Stimulated activated CD8-positive, alpha-beta memory T cell treated with anti-CD3 and anti-CD28 coated beads, Interleukin-12 subunit alpha, Interleukin-12 subunit beta, amount 100 ng/mL, for 24 hours (primary cell): ENCODE measurements around the gene CHD6.

Experiments used
- DNase-seq: peaks from one replicate; pipeline ENCODE4 v3.0.0-alpha.2; 2020; ENCODE audit errors: extremely low read depth

Gene CHD6

DNA sequence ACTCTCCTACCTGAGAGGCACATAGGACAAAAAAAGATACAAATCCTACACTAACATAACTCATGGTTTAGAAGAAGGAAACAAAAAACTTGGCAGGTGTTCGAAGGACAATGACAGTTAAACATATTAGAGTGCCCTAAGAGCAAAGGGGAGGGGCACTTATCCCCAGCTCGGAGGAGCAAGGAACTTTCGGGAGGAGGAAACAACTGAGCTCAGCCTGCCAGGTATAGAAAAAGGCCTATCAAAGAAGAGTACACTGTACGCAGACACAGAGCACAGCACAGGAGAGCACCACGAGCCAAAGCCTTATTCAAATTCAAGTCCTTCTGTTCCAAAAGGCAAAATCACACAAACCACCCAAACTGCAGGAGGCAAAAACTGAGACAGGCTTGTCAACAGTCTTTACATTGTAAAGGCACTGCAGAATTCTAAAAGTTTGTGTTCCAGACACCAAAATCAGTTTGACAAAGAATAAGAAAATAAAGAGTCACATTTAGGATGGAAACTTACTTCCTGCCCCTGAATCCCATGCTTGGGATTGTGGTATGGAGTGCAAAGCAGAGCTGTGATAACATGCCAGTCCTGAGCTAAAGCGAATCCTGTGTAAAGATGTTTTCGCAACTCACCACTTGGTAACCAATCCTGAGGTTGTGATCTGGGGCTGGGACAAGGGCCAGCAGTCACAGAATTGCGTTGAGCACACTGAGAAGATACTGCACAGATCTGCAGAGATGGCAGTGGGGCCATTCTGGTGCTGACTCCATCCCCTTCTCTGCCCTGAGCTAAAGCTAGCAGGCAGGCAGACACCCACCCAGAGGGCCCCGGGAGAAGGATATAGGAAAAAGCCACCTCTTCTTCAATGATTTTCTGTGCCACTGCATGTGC is 108.6 kb downstream of the CHD6 start:
- no peak for DNase-seq

DNA sequence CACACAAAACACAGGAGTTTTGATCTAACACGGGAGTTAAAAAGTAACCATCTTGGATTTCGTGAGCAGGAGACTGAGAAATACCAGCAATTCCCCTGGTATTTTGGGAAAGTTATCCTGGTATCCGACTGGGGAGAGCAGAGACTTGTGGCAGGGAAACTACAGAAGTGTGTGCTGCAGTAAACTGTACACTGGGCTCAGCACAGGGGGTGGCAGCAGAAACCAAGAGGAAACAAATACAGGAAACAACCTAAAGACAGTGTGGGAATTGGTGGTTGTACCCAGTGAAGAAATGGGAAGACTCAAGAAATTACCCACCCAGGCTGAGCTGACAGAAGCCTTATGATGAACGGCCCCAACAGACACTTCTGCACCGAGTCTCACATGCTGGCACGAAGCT is 109.8 kb downstream of the CHD6 start:
- DNase-seq = no peak

DNA sequence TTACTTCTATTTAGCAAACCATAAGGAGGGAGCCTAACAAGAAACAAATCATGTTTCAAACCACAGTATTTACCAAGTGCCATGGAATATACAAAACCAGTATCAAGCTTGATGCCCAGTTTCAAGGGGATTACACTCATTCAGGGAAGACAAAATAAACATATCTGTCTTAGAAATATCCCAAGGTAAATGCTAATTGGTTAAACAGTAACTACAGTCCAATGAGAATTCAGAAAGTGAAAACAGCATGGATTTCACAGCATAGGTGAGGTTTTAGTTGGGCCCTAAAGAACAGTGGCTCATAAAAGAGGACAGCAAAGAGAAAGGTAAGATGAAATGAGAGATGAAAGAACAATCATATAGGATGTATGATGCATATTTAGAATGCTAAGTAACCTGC is 110.3 kb downstream of the CHD6 start:
- no peak for DNase-seq

DNA sequence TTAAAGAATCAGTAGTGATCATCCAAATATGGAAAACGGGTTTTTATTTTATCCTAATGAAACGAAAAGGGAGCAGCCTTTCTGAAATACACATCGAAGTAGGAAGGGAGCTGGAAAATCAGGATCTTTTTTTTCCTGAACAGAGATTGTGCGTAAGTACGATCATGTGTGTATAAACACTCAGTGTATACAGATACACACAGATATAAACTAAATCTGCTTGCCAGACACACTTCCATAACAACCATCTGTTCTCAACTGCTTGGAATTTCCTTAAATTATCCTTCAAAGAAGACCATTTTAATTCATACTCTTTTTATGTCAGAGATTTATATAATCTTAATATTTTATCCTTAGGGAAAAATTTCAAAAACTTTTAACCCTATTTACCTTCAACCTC is 110.7 kb downstream of the CHD6 start:
- no peak for DNase-seq

DNA sequence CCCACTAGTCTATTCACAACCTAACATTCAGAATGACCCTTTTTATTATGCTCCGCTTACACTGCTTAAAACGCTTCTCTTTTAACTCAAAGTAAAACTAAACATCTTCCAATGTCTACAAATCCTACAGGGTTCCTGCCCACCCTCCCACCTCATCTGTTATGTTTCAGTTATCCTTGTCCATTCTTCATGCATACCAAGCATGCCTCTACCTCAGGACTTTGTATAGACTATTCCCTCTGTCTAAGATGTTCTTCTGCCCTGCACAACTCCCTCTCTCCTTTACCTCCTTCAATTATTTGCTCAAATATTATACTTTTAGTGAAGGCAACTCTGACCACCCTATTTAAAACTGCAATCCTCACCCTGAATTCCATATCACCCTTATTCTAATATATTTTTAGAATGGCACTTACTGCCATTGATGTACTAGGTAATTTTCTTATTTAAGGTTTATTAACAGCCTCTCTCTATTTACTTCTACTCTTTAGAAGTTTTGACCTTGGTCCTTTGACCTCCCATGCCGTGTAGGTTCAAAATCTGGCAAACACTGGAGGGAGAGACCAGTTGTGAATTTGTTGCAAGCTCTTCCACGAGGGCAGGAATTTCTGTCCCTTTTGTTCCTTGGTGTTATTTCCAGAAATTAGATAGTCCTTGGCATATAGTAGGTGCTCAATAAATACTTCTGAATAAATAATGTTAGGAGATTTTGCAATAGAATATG is 111.8 kb downstream of the CHD6 start:
- no peak for DNase-seq

DNA sequence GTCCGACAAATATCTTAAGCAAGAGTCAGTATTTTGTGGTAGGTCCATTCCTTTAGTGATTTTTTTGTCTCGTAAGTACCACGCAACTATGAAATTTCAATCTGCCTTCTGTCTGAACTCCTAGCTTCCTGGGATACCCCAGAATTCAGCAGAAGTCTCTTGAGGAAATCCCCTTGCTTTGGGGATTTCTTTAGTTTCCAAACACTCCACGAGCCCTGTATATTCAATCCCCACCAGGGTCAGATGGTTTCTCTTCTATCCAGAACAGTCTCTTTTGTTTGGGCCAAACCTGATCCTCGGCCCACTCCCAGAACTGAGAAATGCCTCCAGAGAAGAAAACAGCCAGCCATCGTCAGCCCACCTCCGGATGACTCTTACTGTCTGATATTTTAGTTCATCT is 113.0 kb downstream of the CHD6 start:
- no peak for DNase-seq

DNA sequence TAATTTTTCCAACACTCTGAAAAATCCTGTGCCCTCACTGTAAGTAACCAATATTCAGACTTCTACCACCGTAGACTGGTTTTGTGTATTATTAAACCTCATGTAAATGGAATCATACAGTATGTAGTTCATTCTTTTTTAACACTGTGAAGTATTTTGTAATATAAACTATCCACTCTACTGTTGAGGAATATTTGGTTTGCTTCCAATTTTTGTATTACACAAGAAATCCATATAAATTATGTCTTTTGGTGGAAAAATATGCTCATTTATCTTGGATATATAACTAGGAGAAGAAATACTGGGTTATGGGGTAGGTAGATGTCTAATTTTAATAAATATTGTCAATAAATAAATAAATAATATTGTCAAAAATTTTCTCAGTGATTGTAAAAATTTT is 116.8 kb downstream of the CHD6 start:
- DNase-seq = no peak

DNA sequence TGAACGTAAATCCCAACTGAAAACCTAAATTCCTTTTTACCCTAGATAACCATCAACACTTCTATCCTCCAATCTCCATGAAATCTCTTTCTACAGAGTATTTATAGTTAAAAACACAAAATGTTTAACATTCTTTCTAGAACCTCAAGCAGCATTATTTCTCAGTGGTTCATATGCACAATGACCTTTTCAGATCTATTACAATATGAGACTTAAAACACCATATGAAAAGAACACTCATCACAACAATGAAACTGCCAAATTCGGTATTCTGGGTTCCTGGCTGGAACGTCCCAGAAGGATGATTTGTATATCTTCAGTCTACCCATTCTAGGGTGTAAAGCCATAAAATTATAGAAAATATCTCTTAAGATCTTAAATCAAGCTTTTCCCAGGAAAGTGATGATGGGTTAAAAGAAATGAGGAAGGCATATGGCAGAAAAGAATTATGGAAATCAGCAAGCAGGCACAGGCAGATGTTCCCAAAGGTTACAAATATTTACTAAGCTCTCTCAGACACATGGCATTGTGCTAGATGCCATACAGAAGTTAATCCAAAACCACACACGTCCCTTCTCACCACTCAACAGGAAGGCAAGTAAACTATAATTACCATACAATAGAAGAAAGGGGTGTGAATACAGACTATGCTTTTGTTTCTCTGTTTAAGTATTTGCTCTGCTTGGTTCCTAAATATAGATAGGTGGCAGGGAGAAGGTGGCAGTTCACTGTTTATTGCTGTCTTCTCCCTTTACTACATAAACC is 118.0 kb downstream of the CHD6 start:
- DNase-seq = no peak

DNA sequence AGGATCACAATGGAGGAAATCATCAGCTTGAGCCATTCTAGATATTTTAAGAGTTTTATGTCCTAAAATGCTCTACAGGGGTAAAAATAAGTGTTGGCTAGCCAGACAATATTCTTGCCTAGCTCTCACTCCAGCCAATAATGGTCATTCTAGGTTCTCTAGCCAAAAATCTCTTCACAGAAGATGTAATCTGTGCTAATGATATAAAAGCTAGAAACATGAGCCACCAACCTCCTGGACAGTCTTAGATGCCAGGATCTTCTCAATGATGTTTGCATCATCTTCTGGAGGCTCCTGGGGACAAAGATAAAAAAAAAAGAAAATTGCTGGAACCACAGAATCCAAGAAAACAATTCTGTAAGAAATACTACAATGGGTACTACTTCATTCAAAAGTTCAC is 119.1 kb downstream of the CHD6 start:
- no peak for DNase-seq

DNA sequence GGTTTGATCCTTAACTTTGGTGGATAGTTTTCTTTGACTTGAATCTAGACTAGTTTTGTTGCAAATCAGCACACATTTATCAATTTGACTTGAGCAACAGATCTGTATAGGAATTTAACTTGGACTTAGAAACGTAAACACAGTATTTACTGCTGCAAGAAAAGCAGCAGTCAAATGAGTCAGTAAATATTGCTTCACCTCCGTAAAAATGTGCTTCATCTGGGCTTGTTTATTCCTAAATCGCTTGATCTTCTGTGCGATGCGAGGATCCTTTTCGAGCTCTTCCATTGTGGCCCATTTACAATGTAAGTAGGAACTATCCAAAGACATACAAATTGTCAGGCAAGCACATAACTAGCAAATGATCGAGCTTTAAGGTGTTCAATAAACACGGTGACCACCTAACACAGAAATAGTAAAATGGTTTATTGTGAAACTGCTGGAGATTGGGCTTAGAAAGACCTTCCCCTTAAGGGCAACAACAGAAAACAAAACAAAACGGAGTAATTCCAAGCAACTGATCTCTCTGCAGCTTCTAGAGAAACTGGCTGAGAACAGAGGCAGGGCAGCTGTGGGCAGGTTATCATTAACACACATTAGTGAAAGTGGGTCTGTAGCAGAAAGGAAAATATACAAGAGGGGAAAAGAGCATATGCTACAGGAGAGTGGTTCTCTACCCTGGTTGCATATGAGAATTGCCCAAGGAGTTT is 120.8 kb downstream of the CHD6 start:
- no peak for DNase-seq

DNA sequence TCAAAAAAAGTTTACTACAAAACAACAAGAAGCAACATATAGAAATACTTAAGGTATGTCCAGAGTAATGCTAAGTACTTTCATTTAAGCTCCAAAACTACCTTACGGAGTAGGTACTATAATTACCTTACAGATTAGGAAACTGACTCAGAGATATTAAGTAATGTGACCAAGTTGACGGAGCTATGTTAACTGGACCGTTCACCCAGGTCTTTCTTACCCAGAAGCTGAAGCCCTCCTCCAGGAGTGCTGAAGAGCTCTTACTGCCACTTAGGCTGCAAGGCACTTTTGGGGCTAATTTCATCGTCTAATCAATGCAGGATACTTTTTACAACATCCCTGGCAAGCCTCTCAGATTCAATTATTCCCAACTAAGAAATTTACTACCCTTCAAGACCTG is 123.7 kb downstream of the CHD6 start:
- no peak for DNase-seq

DNA sequence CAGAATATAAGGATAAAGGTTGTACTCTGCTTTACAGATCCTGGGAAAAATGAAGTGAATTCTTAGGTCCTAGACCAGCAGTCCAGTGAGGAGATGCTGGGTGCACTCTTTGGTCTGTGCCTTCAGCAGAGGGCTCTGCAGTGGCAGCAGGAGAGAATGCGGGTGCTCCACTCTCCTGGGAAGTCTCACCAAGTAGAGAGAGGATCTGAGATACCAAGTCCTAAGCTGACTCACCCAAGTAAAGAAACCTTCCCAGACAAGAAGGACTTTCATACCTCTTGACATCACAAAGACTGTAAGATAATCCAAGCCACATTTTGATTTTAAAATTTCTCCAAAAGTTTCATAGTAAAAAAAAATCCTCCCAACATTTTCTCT is 134.6 kb downstream of the CHD6 start:
- DNase-seq = no peak

DNA sequence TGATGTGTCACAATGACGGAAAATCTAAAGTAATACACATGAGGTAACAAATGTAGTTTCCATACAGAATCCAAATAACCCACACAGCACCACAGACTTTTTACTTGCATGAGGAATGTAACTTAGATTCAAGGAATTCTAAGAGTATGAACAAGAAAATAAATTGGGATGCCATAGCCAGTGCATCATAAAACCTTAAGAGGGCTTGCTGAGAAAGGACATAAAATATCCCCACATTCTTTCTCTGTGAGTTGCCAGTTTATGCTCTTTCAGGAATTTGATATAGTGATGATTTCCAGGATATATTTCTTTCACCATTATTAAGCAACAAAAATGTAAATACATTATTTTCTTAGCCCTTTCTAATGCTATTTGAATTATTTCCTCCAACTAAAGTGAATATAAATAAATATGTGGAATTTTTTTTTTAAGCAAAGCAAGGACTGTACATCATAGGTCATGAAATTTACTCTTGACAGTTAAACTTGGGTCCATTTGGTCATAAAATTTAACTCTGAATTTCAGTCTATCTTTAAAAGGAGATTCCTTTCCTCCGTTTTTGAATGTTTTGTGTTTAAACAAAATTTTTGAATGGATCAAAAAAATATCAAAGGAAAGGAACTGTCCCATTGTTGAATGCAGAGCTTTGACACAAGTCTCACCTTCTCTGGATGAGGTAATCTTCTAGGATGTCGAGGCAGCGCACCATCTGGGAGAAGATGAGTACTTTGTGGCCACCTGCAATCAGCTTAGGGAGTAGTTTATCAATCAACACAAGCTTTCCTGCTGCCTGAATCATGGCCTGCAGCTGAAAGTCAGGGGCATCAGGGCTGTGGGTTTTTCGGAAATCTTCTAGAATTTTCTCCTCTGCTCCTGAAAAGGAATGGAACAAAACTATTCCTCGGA is 135.3 kb downstream of the CHD6 start:
- no peak for DNase-seq

DNA sequence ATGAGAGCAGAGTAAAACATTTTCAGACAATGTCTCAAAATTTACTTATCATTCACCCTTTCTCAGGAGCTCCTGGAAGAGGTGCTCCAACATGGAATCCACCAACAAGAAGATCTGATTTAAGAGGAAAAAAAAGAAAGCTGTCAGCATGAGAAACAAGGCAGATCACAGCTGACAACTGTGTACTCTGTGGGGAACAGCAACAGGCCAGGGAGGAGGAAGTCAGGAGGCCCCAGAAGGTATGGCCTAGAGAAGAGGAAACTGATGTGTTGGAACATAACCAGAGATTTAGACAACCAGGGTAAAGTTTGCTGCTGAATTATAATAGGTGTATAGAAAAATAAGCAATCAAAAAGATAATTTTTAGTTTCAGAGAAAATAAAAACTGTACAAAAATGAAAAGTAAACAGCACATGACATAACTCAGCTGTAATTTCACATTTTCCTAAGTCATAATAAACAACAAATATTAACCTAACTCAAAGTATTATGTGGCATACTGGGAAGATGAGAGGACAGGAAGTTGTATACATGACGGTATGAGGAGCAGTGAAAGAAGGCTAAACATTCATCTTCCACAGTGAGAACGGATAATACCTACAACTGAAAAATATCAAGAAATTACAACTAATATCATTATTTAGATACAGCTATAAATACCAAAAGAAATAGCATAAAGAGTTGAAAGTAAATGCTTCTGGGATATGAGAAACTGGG is 138.0 kb downstream of the CHD6 start:
- no peak for DNase-seq

DNA sequence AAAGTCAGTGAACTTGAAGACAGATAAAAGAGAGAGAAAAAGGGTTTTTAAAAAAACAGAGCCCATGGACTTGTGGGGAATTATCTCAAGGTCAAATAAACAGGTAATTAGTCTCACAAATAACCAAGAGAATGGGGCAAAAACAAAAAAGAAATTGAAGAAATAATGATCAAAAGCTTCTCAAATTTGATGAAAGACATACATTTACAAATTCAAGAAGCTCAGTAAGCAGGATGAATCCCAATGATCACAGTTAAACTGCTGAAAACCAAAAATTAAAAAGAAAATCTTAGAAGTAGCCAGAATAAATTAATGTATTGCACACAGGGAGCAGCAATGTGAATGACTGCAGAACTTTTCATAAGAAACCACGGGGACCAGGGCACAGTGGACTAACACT is 139.1 kb downstream of the CHD6 start:
- no peak for DNase-seq

DNA sequence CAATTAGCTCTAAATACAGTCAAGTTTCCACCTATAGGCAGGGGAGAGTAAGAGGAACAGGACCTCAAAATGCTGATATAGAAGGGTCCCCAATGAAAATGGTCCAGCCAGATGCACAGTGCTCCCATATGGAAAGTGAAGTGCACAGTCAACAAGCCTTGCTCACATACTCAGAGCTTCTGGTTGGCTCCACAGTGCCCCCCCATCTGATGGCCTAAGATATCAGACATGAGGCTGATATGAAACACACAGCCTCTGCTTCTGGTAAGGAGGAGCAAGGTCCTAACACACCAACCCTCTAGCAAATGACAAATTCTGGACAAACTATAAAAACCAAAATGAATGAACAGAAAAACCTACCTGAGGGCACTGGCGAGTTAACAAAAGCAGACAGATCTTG is 140.2 kb downstream of the CHD6 start:
- no peak for DNase-seq

DNA sequence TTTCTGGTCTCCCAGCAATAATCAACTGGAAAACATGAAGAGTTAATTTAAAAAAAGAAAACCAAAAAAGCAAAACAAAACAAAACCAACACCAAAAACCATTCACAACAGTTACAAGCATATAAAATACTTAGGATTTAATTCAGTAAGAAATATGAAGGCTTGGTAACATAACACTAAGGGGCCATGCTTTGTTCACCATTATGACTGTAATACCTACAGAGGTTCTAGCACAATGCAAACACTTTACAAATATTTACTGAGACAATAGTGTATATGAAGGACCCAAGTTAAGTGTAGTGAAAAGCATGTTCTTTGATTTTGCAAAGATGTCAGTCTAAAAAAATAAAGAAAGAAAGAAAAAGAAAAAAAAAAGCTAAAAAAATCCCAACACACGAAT is 141.7 kb downstream of the CHD6 start:
- DNase-seq = no peak

DNA sequence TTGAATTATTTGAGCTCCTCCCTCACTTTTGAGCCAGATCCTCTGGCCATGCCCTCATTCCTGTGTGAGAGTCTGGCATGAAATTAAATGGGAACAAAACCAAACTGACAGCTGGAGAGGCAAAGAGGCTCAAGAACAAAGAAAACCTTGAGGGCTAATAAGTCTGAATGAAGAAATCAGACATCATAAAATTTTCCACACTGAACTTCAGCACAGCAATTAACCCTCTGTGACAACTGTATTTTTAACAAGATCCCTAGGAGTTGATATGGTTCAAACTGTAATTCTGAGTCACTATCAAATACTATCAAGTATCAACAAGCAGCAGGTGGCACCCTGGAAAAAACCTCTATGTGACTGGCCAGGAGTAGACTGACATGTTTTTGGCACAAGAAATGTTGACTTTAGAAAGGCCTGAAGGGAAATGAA is 142.2 kb downstream of the CHD6 start:
- DNase-seq = no peak

DNA sequence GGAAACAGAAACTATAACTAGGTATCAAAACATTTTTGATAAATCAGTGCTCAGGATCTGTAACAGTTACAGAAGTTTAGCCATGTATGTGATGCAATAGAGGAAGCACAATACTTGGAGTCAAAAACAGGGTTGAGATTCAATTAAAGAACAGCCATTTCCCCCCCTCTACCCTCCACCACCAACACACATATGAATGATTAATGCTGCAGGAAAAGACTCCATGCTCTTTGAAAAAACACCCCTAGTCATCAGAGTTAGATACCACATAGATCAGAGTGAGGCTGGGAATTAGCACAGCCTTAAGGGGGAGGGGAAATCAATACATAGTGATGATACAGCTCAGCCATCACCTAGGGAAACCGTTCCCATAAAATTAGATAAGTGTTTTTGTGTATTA is 142.7 kb downstream of the CHD6 start:
- no peak for DNase-seq

DNA sequence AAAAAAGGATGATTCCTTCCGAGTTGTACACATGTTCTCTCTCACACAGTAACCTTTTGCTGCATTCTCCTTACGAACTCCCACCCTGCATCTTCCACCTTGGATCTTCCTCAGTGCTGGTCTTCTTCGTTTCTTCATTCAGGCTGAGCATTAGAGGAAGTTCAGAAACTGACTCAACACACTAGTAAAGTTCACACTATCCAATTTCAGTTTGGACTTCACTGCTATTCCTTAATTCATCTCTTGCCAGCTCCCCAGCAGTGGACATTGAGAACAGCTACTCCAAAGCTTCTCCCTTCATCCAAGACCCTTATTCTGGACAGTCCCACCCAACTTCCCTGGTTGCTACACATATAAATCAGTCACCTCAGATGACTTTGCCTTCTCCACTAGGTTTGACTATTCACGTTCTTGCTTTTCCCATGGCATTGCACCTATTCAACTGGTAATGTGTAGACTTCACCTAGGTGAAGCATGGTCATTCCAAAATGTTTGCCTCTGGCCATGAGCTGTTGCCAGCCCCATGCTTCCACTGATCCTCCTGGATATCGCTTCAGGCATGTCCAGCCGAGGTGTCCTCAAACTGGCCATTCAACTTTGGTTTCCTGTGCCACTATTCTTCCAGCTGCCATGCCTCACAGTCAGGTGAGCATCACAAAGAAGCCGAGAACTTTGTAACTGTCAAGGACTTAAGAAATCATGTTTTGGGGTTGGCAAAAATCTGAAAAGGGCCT is 147.6 kb downstream of the CHD6 start:
- DNase-seq = no peak
